IMR-90 (cell line): ENCODE data around the gene ACVR1.

Source experiments
- CEBPB ChIP-seq: IDR thresholded peaks from 2 replicates; pipeline ENCODE4 v1.6.1; 2012; ENCODE audit warnings: low read depth, low read length, improper control_type of control experiment
- CHD1 ChIP-seq: IDR thresholded peaks from 2 replicates; pipeline ENCODE4 v1.6.1; 2012; ENCODE audit warnings: low read depth, low read length, improper control_type of control experiment
- CTCF ChIP-seq: conservative IDR thresholded peaks from 2 replicates; pipeline ENCODE4 v1.5.1; 2012; ENCODE audit warnings: mild to moderate bottlenecking, low read depth, low read length, improper control_type of control experiment
- MAFK ChIP-seq: IDR thresholded peaks from 2 replicates; pipeline ENCODE4 v1.6.1; 2012; ENCODE audit warnings: low read depth, low read length, improper control_type of control experiment
- RAD21 ChIP-seq: IDR thresholded peaks from 2 replicates; pipeline ENCODE4 v1.6.1; 2012; ENCODE audit warnings: low read length, improper control_type of control experiment
- RFX5 ChIP-seq: IDR thresholded peaks from 2 replicates; pipeline ENCODE4 v1.8.0; 2012; ENCODE audit warnings: low read depth, mild to moderate bottlenecking, low read length, moderate library complexity
- USF2 ChIP-seq: fragments of 150-350 bp; IDR thresholded peaks from 2 replicates; pipeline ENCODE4 v1.6.1; 2017; ENCODE audit warnings: mild to moderate bottlenecking, antibody characterized with exemption, low read length, low read depth

GRCh38 chr2:157840568-157841156 lies 35.5 kb downstream of the ACVR1 start:
- TF ChIP-seq CHD1 (no peak), CTCF (no peak; the same call in 1 of the 2 replicates), USF2 (no peak), CEBPB (peak; percentile 12; the same call in 1 of the 2 replicates), RAD21 (no peak), RFX5 (no peak), MAFK (no peak)
